Measurements from ENCODE around the gene DMRT3. TPM values are rescaled to one million over a fixed set of nuclear protein-coding genes. Genes with fewer than 3 reads are reported as not detected.

The DMRT3 gene
- total and polyA plus RNA-seq, 2 donors from 2014 or later, result not detected

DNA sequence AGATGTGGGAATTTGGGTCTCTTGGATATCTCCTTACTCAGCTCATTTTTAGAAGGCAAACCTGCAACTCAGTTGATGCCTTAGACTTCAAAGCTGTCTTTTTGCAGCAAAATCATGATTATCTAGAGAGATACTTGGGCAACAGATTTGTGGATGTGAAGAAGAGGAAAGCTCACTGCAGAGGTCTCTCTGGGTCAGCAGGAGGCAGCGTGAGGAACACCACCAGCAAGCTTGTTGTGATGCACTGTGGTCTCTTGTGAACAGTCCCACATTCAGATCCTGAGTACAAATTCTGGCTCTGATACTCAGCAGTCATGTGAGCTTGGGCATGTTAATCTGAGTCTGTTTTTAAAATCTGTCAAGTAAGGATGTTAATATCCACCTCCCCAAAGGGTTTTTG lies 26.3 kb upstream of the DMRT3 start:
- no peak overlapping the region for H3K27ac ChIP-seq (ENCODE audit: low read depth in 2 of 2, low read length in 2 of 2)
- H3K27me3 ChIP-seq (ENCODE audit: control insufficient read depth, insufficient read depth, low read length), result peaks cover 2% of the 10 kb centered on the region
- H3K36me3 ChIP-seq (ENCODE audit: control insufficient read depth in 2 of 3, insufficient read depth in 3 of 3, low read length in 3 of 3), result no peaks in the 10 kb centered on the region
- H3K9me3 ChIP-seq (ENCODE audit: control insufficient read depth in 2 of 3, insufficient read depth in 1 of 3, low read length in 3 of 3), result no peaks in the 10 kb centered on the region
- H3K9ac ChIP-seq (ENCODE audit: low read length in 3 of 3), result no peak overlapping the region
- no peak overlapping the region for H3K4me3 ChIP-seq (ENCODE audit: low read length in 3 of 3)
- TF ChIP-seq, protein P1, sequence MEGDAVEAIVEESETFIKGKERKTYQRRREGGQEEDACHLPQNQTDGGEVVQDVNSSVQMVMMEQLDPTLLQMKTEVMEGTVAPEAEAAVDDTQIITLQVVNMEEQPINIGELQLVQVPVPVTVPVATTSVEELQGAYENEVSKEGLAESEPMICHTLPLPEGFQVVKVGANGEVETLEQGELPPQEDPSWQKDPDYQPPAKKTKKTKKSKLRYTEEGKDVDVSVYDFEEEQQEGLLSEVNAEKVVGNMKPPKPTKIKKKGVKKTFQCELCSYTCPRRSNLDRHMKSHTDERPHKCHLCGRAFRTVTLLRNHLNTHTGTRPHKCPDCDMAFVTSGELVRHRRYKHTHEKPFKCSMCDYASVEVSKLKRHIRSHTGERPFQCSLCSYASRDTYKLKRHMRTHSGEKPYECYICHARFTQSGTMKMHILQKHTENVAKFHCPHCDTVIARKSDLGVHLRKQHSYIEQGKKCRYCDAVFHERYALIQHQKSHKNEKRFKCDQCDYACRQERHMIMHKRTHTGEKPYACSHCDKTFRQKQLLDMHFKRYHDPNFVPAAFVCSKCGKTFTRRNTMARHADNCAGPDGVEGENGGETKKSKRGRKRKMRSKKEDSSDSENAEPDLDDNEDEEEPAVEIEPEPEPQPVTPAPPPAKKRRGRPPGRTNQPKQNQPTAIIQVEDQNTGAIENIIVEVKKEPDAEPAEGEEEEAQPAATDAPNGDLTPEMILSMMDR (IDR thresholded peaks at IDR 0.05; ENCODE audit: borderline replicate concordance, extremely low read depth, insufficient read depth), result no peak
- H3K4me1 ChIP-seq (ENCODE audit: control insufficient read depth in 2 of 3, insufficient read depth in 2 of 3, low read depth in 1 of 3, low read length in 3 of 3), result no peaks in the 10 kb centered on the region
- intact Hi-C loops (cut with DNase I), result no loop called here
- FAIRE-seq, result no peak
- no peak for DNase-seq

DNA sequence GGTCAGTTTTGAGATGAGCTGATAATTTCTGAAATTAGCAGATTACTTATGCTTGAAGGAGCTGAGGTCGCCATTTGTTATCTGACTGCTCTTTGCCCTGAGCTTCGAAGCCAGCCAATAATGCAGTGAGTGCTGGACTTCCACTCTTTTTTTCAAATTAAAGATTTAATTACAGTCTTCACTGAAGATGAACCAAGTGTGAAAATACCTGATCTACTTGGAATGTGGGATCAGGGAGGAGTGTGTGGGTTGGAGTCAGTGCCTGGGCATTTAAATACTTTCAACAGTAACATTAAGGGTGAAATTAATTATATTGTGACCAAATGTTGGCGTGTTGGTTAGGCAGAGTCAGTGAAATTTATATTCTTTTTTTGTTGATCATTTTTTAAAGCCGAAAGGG lies 23.9 kb upstream of the DMRT3 start:
- no peak for FAIRE-seq
- H3K9me3 ChIP-seq (ENCODE audit: control insufficient read depth in 2 of 3, insufficient read depth in 1 of 3, low read length in 3 of 3), result no peaks in the 10 kb centered on the region
- H3K9ac ChIP-seq (ENCODE audit: low read length in 3 of 3), result no peak overlapping the region
- TF ChIP-seq, protein P1 (IDR thresholded peaks at IDR 0.05; ENCODE audit: borderline replicate concordance, extremely low read depth, insufficient read depth), result no peak
- H3K27me3 ChIP-seq (ENCODE audit: control insufficient read depth, insufficient read depth, low read length), result peaks cover 5% of the 10 kb centered on the region
- no peaks in the 10 kb centered on the region for H3K4me1 ChIP-seq (ENCODE audit: control insufficient read depth in 2 of 3, insufficient read depth in 2 of 3, low read depth in 1 of 3, low read length in 3 of 3)
- DNase-seq, result peak in 2 of 5 donors; percentile 57 to 77
- H3K36me3 ChIP-seq (ENCODE audit: control insufficient read depth in 2 of 3, insufficient read depth in 3 of 3, low read length in 3 of 3), result no peaks in the 10 kb centered on the region
- H3K4me3 ChIP-seq (ENCODE audit: low read length in 3 of 3), result no peak overlapping the region
- no peak overlapping the region for H3K27ac ChIP-seq (ENCODE audit: low read depth in 2 of 2, low read length in 2 of 2)
- intact Hi-C loops (cut with DNase I), result no loop called here

DNA sequence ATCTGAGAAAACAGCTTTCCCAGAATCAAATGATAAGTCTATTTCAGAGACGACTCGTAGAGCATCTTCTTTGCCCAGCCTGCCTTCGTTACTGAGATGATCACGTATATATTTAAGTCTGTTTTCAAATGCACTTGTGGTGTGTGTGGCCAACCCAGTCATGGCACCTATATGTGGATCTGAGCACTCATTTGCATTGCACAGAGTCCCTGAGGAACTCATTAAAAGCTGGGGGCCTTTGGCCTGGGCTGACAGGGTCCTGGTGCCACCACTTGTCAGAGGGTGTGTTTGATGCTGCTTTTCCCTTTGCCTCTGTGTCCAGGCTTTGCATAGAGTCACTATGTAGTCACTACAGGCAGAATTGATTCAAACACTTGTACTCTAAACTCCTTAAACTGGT lies 17.4 kb upstream of the DMRT3 start:
- Histone ChIP-seq H3K36me3 (ENCODE audit: control insufficient read depth in 2 of 3, insufficient read depth in 3 of 3, low read length in 3 of 3) (no peaks in the 10 kb centered on the region), H3K27me3 (ENCODE audit: control insufficient read depth, insufficient read depth, low read length) (peaks cover 15% of the 10 kb centered on the region), H3K27ac (ENCODE audit: low read depth in 2 of 2, low read length in 2 of 2) (no peak overlapping the region), H3K4me3 (ENCODE audit: low read length in 3 of 3) (no peak overlapping the region), H3K4me1 (ENCODE audit: control insufficient read depth in 2 of 3, insufficient read depth in 2 of 3, low read depth in 1 of 3, low read length in 3 of 3) (no peaks in the 10 kb centered on the region), H3K9ac (ENCODE audit: low read length in 3 of 3) (no peak overlapping the region), H3K9me3 (ENCODE audit: control insufficient read depth in 2 of 3, insufficient read depth in 1 of 3, low read length in 3 of 3) (no peaks in the 10 kb centered on the region)
- FAIRE-seq, result no peak
- TF ChIP-seq, protein P1 (IDR thresholded peaks at IDR 0.05; ENCODE audit: borderline replicate concordance, extremely low read depth, insufficient read depth), result no peak
- DNase-seq, result no peak
- intact Hi-C loops (cut with DNase I), result no loop called here

DNA sequence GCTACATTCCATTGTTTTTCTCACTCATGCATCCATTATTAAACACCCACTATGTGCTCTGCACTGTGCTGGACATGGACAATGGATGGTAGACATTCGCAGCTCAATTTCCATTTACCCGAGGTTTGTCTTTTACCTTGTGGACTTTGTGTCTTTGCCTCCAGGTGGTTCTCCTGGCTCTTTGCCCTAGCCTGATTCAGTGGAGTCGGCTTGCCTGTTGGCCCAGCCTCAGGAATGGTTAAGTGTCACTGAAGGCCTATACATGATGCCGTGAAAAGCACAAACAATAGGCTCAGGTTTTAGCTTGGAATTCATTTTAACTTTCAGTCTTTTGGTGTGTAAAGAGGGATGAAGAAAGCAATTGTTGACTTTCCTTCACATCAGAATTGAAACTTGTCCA lies 16.5 kb upstream of the DMRT3 start:
- H3K27me3 ChIP-seq (ENCODE audit: control insufficient read depth, insufficient read depth, low read length), result peaks cover 19% of the 10 kb centered on the region
- H3K27ac ChIP-seq (ENCODE audit: low read depth in 2 of 2, low read length in 2 of 2), result no peak overlapping the region
- TF ChIP-seq, protein P1 (IDR thresholded peaks at IDR 0.05; ENCODE audit: borderline replicate concordance, extremely low read depth, insufficient read depth), result no peak
- intact Hi-C loops (cut with DNase I), result no loop called here
- H3K4me1 ChIP-seq (ENCODE audit: control insufficient read depth in 2 of 3, insufficient read depth in 2 of 3, low read depth in 1 of 3, low read length in 3 of 3), result no peaks in the 10 kb centered on the region
- H3K9me3 ChIP-seq (ENCODE audit: control insufficient read depth in 2 of 3, insufficient read depth in 1 of 3, low read length in 3 of 3), result no peaks in the 10 kb centered on the region
- no peak overlapping the region for H3K9ac ChIP-seq (ENCODE audit: low read length in 3 of 3)
- H3K4me3 ChIP-seq (ENCODE audit: low read length in 3 of 3), result no peak overlapping the region
- no peaks in the 10 kb centered on the region for H3K36me3 ChIP-seq (ENCODE audit: control insufficient read depth in 2 of 3, insufficient read depth in 3 of 3, low read length in 3 of 3)
- FAIRE-seq (no peak), DNase-seq (no peak)

Data from kidney (tissue), 14 donors.